AML-193 (cell line): Measurements from ENCODE around the gene PLEKHO2.

Source experiments
- DNase-seq, 2 experiments: peaks; one replicate each; lab custom pipeline; 2025; lab: John Stamatoyannopoulos, UW

The PLEKHO2 gene

DNA sequence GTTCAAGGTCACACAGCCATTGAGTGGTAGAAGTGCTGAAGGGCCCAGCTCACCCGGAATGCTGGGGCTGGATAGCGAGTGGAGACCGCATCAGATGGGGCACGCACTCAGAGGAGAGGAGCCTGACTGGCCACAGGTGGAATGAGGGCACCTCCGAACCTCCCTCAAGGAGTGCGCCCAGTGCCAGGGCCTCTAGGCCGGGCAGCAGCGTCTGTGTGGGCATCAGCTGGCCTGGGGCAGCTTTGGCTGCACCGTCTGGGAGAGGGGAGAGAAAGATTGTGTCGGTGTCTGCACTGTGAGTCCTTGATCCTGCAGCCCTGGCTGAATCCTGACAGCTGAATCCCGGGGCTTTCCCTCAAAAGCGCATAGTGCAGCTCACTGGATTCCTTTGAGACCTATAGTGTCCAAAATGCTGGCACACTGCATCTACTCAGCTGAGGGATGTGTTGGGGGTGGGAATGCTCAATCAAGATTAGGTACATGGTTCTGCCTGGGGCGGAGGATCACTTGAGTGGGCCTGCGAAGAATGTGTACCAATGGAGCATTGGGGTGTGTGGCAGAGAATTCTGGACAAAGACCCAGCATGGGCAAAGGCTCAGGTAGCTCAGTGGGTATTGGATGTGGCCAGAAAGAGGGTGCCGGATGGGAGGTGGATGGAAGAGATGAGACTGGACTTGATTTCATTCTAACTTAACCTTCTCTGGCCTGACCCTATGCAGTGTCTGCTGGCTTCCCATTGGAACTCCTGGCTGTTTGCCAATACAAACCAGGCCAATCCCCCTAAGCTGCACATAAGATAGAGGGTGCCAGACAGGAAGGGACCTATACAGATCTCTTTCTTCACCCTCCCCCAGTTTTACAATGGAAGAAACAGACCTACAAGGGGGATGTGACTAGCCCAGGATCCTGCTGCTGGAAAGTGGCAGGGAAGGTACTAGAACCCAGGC, 70.9 kb downstream of the PLEKHO2 start:
- no peak for DNase-seq

GRCh38 chr15:64915518-64916227, 74.0 kb downstream of the PLEKHO2 start:
- DNase-seq = no peak

DNA sequence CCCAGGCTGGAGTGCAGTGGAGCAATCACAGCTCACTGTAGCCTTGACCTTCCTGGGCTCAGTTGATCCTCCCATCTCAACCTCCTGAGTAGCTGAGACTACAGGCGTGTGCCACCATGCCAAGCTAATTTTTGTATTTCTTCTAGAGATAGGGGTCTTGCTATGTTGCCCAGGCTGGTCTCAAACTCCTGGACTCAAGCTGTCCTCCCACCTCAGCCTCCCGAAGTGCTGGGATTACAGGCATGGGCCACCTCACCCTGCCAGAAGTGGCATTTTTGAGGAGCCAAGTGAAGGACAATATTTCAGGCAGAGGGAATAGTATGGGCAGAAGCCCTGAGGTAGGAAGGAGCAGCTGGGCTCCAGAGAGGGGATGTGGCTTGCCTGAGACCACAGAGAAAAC, 74.7 kb downstream of the PLEKHO2 start:
- no peak for DNase-seq

- DNase-seq = no peak
Observed at GRCh38 chr15:64917211-64917610, 75.5 kb downstream of the PLEKHO2 start.
